HG03378 (cell line): ENCODE results near the gene RELN.
"Not testable (repeated sequence)": the region's sequence is repeated elsewhere in the genome, so short reads cannot be mapped to it uniquely, and the experiment has no call there.

Experiments used
- ATAC-seq: cut with Tn5 transposase; IDR thresholded peaks from one replicate; pipeline ENCODE4 v1.9.1; 2021; ENCODE audit warnings: mild to moderate bottlenecking, moderate library complexity; ENCODE audit not compliant: unreplicated experiment

Gene RELN

DNA sequence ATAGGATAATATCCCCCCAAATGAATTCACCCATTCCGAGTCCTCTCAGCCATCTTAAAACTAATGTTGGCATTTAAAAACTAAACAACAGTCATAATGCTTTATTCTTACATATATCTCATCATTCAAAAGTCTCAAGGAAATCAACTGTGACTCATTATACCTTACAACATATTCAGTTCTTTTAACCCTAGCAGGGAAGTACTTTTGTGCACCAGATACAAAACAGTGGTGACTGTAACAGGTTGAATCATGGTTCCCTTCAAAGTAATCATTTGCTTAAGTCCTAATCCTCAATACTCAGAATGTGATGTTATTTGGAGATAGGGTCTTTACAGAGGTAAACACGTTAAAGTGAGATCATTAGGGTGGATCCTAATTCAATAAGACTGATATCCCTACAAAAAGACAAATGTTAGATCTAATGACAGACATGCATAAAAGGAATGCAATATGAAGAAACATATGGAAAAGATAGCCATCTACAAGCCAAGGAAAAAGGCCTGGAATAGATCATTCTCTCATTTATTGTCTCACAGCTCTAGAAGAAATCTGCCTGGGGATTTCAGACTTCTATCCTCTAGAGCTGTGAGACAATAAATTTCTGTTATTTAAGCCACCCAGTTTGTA lies 42.3 kb downstream of the RELN start:
- ATAC-seq, result no peak

DNA sequence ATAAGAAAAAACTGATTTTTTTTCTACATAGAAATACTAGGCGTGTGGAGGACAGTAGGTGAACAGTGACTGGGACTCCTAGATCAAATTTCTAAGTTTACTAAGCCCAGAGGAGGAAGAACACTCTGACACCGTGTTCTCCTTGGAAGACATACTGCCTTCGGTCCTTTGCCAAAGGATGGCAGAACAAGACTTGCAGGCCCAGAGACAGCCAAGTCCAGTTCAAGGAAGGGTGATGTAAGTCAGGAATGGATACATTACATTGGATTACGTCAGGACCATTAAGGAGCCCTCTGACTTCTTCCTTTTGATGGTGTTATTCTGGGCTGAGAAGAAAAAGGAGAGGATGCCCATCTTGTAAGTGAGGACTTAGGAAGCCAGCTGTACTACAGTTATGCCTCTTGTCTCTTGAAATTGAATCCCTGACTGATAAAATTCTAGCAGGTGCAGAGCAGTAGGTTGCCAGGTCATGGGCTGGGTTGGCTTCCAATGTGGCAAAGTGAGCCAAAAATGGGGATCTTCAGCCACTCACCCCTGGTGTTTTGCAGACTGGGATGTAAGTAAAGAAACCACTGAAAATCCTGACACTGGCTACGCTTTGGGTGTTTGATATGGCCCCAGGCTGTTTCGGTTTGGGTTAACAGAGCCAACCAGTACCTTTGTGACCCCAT lies 45.1 kb downstream of the RELN start:
- no peak for ATAC-seq

DNA sequence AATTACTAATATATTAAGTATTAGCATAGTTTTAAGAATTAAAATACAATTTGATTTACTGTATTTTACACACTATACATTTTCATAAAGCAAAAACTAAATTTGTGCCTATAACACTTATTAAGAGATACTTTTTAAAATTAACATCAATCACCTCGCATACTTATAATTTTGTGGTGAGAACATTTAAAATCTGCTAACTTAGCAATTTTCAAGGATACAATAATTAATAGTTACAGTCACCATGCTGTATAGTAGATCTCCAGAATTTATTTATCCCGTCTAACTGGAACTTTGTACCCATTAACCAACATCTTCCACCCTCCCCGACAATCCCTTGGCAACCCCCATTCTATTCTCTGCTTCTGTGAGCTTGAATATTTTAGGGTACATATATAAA lies 47.5 kb downstream of the RELN start:
- no peak for ATAC-seq

DNA sequence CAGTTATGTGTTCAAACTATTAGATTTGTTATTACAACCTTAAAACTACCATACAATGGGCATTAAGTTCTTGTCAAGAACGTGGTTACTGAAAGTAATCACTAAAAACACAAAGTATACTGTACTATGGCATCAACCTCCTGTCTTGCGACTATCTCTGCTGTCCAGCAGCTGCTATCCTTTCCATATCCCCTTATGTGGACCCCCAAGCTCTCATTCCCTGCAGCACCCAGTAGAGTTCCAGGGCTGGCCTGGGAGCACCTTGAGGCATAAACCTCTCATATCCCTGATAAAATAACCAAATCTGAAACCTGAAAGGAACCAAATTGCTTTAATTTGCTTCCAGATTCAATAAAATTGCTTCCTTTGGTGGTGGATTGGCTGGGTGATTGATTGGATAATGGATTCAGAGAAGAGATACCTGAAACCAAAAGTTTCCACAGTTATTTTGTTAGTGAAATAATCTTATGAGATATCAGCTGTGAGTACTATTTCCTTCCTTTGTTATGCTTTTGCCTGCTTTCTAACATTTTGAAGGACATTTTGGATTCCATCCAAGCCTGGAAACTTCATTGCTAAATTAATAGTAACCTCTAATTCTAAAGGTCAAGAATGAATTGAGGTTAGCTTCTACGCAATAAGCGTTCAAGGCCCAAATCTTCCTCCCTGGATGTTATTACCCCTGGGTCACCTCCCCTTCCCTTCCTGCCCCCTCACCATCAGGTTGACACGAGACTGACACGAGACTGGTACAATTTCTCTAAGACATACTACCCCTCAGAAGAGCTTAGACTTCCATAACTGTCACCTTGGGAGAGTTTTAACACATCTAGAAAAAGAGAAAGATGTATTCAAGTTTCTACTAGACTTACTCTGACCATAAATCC lies 48.8 kb downstream of the RELN start:
- no peak for ATAC-seq

DNA sequence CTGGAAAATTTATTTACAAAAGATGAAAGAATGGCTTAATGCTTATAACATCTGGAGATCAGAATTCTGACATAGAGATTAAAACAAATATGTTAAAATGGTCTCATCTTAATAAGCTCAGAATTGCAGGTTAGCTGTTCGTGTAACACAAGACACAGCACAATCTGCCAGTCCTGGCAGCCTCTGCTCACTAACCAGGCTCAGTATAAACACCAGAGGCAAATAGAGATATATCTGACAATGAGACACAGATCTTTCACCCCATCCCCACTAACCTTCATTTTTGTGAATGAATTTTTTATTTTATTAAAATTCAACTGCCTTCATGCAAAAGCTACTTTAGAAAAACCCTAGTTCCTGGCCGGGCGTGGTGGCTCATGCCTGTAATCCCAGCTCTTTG lies 51.8 kb downstream of the RELN start:
- no peak for ATAC-seq

DNA sequence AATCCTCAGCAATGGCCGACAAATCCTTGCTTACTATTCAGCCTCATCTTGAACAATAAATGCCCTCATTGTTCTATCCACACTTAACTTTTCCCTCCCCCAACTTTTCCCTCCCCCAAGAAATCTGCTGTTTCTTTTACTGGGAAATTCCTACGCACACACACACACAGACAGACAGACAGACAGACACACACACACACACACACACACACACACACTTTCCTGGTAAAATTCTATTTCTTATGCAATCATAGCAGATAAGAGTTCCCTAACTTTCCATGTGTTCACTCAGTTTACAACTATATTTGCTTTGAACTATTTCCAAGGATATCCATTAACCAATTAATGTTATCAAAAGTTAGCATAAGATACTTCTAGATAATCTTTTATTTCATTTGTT lies 52.9 kb downstream of the RELN start:
- no peak for ATAC-seq

DNA sequence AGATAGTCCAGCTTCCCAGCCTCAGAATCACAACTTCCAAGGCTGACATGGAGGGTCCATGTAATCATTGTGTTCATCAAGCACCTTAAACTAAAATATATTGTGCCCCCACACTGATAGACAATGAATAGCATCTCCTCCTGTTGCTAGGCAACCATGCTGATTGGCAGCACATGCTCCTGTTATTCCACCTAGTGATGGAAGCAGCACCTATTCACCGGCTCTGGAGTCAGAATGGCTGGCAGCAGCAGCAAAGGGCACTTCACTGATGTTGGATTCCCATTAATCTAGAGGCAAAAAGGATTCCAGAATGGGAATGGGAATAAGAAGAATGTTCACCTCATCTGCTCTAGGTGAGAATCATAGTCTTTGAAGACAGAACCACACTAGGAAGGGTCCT lies 55.0 kb downstream of the RELN start:
- ATAC-seq, result no peak

DNA sequence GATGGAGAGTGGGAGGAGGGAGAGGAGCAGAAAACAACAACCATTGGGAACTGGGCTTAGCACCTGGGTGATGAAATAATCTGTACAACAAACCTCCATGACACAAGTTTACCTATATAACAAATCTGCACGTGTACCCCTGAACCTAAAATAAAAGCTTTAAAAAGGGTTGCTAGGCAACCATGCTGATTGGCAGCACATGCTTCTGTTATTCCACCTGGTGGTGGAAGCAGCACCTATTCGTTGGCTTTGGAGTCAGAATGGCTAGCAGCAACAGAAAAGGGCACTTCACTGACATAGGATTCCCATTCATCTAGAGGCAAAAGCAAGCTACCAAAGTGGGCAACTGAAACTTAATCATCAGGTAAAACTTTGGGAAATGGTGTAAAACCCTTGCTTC lies 57.1 kb downstream of the RELN start:
- ATAC-seq, result no peak

DNA sequence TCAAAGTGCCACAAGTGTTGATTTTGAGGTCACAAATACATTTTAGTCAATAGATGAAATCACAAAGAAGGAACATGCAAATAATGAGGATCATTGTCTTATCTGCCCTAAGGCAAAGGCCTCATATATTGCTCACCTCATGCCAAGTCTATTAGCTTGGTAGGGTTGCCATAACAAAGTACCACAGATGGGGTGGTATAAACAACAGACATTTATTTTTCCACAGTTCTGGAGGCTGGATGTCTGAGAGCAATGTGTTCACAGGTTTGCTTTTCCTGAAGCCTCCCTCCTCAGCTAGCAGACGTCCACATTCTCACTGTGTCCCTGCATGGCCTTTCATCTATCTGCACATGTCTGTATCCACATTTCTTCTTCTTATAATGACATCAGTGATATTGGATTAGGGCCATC lies 59.6 kb downstream of the RELN start:
- ATAC-seq, result no peak

DNA sequence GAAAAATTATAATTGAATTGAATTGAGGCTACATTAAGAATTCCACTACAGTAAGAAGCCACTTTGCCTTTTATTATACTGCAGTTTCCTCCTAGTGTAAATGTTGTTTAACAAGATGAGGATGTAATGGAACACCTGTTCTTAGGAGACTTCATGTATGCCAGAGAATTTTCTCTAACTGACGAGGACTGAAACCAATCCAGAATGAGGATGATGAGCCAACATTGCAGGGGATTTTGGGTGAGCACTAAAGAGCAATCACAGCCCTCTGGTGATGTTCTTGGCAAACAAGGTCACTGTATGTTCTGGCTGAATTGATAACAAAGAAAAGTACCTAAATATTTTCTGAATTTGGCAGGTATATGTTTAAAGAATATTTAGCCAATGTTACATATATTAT lies 60.9 kb downstream of the RELN start:
- ATAC-seq, result no peak

DNA sequence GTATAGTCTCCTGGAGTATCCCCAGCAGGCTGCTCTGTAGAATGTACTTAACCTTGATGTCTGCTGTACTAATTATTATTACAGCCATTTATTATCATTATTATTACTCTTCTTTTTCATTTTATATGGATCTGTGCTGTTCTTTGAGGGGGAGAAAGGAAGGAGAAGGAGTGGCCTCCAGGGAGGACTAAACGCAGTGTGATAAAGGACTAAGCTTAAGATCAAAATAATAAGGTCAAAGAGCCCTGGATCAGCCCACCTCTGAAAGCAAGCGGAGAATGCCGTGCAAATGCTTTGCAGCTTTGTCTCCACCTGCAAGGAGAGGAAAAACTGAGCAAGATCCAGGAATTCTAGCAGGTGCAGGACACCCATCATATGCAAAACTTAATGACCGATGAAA lies 65.3 kb downstream of the RELN start:
- no peak for ATAC-seq

DNA sequence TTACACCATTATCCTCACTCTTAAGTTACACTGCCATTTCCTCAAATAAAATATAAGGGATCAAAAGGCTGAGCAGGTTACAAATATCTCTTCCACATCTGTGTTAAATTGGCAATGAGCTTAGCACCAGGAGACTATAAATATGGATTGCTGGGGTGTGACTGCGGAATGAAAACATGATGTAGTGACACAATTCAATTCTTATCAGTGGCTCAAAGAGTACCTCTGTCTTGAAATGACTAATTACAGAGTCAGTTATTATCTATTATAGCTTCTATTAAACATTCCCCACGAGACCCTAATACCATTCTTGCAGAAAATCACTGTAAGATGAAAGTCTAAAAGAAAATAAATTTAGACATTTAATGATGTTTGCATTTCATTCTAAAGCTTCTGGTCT lies 67.1 kb downstream of the RELN start:
- ATAC-seq, result no peak

DNA sequence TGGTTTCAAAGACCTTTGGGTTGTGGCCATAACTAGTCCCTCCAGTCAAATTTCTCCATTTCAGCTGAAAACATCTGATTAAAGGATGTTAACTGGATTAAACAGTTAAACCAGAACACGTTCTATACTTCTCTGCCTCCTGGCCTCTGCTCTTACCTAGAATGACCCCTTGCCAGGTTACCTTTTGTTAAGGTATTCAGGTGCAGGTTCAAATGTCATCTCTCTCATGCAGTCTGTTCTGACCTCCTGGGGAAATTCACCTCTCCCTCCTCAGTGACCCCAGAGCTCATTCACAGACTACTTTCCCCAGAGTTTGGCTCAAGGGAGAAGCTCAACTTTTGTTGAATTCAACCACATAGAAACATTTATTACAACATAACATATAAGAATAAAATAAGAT lies 67.8 kb downstream of the RELN start:
- ATAC-seq, result no peak

DNA sequence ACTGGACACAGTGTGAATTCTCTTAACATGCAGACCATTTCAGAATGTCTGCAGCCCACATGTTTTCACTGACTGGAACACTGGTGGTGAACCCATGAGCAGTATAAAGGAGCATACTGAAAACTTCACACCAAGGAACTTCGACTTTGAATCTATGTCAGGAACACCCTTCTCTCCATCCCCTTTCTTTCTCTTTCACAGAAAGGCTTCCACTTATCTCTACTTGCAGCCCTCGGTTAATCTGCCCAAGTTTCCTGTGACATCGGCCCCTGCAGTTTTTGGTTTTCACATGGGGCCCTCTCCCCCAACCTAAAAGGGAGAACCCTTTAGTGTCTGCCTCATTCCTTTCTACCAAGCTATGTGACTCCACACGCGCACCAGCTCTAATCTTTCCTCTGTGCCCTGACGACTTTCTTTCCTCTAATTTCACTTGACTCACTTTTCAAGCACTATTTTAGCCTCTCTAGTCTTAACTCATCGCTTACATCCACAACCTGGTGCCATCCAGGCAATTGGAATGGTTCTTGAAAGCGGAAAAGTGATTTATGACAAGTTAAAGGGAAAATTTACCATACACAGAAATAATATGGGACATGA lies 70.1 kb downstream of the RELN start:
- ATAC-seq, result no peak

DNA sequence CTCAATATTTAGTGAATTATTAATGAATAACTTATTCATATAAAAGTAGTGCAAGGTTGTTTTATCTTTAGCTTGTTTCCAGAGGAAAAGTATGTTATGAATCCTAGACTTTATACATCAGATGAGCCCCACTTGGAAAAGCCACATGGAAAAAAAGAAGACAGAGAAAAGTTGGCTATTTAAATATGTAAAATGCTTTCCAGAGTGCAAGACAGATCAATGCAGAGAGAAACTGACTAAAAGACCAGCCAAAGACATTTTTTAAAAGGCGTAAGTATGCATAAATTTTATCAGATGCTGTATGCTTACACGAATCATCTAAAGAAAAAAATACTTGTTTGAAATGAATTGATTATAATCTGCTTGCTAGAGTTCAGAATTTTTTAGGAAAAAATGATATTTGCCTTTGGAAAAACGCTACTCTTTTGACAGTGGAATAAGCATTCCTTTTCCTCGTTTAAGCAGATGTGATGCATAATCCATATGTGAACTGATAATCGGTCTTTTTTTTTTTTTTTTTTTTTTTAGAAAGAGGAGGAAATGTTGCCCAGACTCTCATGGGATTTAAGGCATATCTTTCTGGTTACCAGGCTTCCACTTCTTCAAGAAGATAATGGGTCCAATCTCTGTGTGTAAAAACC lies 70.7 kb downstream of the RELN start:
- no peak for ATAC-seq

DNA sequence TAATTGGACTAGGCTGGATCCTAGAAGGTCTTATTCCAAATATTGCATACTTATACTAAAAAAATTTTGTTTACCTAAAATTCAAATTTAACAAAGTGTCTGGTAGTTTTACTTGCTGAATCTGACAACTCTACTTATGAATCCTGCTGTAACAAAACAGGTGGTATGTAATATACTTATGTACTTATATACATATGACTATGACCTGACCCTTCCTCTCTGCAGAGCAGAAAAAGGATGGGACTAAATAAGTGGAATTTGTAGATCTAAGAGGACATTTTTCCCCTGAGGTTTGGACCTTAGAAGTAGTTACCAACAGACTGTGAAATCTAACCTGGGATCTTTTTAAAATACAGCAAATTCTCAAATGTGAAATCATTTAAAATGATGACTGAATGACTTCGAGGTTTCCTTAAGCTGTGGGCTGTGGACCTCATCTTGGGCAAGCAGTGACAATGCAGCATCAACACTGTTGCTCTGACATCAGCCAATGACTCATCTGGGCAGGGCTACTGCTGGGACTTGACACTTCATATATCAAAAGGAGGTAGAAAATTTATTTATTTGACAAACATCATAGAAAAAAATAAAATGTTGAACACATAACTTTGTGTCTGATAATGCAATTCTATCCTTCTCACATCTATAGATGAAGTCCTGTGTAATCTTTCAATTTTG lies 73.6 kb downstream of the RELN start:
- no peak for ATAC-seq

DNA sequence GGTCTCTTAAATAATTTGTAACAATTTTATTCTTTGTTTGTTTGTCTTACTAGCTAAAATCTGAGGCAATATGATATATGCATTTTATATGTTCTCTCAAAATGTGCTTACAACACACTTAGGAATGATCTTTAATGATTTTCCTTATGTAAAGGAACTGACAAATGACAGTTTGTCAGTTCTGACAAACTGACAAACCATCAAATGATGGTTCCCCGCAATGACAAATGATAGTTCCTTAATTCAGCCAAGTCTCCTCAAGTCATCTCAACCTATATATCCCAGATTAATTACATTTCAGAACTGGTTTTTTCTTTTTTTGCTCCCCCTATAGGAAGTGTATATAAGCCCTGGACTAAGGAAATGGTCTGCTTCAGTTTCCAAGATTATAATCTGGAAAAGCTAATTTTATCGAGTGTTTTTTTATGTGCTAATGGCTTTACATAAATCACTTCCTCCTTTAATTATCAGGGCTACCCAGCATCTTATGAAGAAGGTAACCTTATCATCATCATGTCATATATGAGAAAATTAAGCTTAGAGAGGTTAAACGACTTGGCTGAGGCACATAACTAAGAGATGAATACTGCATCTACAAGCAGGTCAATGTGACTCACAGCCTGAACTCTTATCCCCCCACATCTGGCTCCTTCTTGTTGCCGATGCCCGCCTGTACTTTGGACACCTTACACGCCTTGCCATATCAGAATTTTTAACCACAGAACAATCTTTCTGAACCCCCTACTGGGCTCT lies 75.1 kb downstream of the RELN start:
- ATAC-seq, result no peak

DNA sequence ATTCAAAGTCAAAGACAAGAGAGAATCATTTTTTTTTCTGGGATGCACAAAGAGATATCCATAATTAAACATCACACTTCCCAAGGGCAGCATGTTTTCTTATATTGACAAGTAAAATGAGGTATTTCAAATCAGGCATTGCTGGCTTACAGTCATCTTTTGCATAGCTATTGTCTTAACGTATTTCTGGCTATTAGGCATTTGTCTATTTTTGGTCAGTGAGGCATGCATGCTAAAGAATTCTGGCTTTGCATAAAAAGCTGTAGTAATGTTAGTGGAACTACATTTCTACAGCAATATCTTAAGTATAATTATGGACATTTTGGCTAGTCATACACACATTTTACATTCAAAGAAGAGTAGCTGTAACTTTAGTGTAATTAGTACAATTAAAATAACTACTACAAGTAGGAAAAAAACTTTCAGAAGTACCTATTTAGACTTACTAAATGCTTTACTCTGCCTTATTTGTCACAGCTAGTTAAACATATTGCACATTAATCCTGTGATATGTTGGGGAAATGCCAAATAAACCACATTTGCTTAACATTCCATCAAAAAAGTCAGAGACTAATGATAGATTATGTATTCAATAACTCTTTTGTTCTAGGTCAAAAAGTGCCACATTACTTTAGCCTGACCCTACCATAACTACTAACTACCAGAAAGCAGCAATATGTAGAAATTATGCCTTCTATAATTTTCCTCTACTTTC lies 76.4 kb downstream of the RELN start:
- no peak for ATAC-seq

DNA sequence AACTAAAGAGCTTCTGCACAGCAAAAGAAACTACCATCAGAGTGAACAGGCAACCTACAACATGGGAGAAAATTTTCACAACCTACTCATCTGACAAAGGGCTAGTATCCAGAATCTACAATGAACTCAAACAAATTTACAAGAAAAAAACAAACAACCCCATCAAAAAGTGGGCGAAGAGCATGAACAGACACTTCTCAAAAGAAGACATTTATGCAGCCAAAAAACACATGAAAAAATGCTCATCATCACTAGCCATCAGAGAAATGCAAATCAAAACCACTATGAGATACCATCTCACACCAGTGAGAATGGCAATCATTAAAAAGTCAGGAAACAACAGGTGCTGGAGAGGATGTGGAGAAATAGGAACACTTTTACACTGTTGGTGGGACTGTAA lies 78.4 kb downstream of the RELN start:
- not testable (repeated sequence) for ATAC-seq
